MCF 10A (cell line): Measurements from ENCODE around the gene CYSLTR1. TPM values are rescaled to one million over a fixed set of nuclear protein-coding genes. Genes with fewer than 3 reads are reported as not detected.
A peak's percentile ranks its signal among the peaks of the same experiment; 100 is the strongest.

Experiments used
- Bru-seq: library from RNA; stranded (reverse); fragments of 400-500 nt; gene quantifications from one replicate; lab custom pipeline; 2021; lab: Mats Ljungman, UMichigan
- BruChase-seq, 2 experiments: library from RNA; stranded (reverse); fragments of 400-500 nt; gene quantifications; one replicate each; lab custom pipeline; 2021; lab: Mats Ljungman, UMichigan
- BruUV-seq: library from RNA; stranded (reverse); fragments of 400-500 nt; replicated peaks from 2 replicates; lab custom pipeline; 2021; lab: Mats Ljungman, UMichigan
- CTCF ChIA-PET: fragments of 300-600 bp; sonication (Branson Sonifier 250); formaldehyde crosslinking; extraction: SDS; loops from one replicate; lab custom pipeline; 2021; ENCODE audit warnings: antibody characterized with exemption, inconsistent platforms; lab: Yijun Ruan, JAX
- POLR2A ChIA-PET: fragments of 300-600, 350-650 bp; sonication (Branson Sonifier 250); formaldehyde crosslinking; extraction: SDS; loops from one replicate; lab custom pipeline; 2020; ENCODE audit warnings: antibody characterized with exemption, inconsistent platforms; lab: Yijun Ruan, JAX
- DNase-seq: peaks from one replicate; pipeline ENCODE4 v3.0.0-alpha.2; 2018; ENCODE audit not compliant: unreplicated experiment
- H3K27ac Mint-ChIP-seq: one replicate; pipeline ENCODE4 v1.8.0; 2022; ENCODE audit warnings: mild to moderate bottlenecking, low read depth, mixed read lengths; ENCODE audit not compliant: unreplicated experiment
- H3K27me3 Mint-ChIP-seq: one replicate; pipeline ENCODE4 v1.8.0; 2022; ENCODE audit warnings: mixed read lengths; ENCODE audit not compliant: insufficient read depth, unreplicated experiment
- H3K36me3 Mint-ChIP-seq: one replicate; pipeline ENCODE4 v1.8.0; 2022; ENCODE audit warnings: mild to moderate bottlenecking, moderate library complexity, mixed read lengths; ENCODE audit not compliant: insufficient read depth, unreplicated experiment
- H3K4me1 Mint-ChIP-seq: one replicate; pipeline ENCODE4 v1.8.0; 2022; ENCODE audit warnings: mixed read lengths; ENCODE audit not compliant: insufficient read depth, unreplicated experiment
- H3K4me3 Mint-ChIP-seq: one replicate; pipeline ENCODE4 v1.8.0; 2022; ENCODE audit warnings: mild to moderate bottlenecking, moderate library complexity, mixed read lengths; ENCODE audit not compliant: unreplicated experiment
- H3K9me3 Mint-ChIP-seq: one replicate; pipeline ENCODE4 v1.8.0; 2022; ENCODE audit warnings: mixed read lengths; ENCODE audit not compliant: unreplicated experiment
- intact Hi-C: fragments of 100-400 bp; cut with micrococcal nuclease; formaldehyde crosslinking; loops from 2 replicates; pipeline ENCODE4 v1.14.1; 2022
- long read RNA-seq: library from polyadenylated mRNA; stranded (forward); transcript quantifications from one replicate; pipeline ENCODE4 v2.0.0, GENCODE V29; 2022
- total RNA-seq: library from RNA; stranded (reverse); gene quantifications from 2 replicates; pipeline ENCODE4 v1.2.3, GENCODE V29; 2022
- TF ChIP-seq, protein P1 (sequence below): fragments of 200-600 bp; IDR thresholded peaks from one replicate; pipeline ENCODE4 v1.8.0; 2022; ENCODE audit warnings: antibody characterized with exemption, mild to moderate bottlenecking; ENCODE audit not compliant: unreplicated experiment

Gene CYSLTR1, protein sequence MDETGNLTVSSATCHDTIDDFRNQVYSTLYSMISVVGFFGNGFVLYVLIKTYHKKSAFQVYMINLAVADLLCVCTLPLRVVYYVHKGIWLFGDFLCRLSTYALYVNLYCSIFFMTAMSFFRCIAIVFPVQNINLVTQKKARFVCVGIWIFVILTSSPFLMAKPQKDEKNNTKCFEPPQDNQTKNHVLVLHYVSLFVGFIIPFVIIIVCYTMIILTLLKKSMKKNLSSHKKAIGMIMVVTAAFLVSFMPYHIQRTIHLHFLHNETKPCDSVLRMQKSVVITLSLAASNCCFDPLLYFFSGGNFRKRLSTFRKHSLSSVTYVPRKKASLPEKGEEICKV
- total RNA-seq (0.16 TPM in 1 of 2 replicates, not detected in the other), Bru-seq, nascent RNA (not detected), BruChase-seq, experiment 1, labeled RNA remaining after a 6-hour chase (percentile 2 among the genes with signal in this experiment), BruChase-seq, experiment 2, labeled RNA remaining after a 2-hour chase (not detected)
- long read RNA-seq, result 0 reads

DNA sequence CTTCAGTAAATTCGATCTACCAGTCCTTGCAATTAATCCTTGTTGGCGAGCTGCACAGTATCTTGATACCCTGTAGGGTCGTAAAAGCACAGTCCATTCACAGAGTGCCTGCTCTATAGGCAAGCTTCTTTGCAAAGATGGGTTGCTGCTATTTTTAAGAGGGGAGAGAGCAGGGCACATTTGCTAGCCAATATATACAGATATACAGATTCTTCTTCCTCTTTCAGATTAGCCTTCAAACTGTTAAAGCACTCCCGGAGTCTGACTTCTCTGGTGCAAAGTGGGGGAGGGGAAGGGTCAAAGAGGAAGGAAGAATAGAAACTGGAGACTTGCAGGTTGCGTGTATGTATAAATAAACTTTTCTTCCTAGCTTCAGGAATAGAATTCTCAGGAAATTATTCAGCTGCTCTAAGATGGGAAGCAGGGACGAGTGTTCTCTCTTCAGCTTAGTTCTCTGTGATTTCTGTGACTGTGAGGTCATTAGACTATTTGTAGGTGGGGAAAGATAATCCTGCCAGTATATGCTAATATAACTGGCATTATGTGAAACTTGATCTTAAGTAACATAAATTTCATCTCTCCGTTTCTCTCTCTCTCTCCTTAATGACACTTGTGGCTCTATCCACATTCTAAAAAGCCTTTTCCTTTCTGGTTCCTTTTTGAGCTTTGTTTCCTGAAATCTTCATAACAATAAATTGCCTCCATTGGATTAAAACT lies at the start of gene CYSLTR1:
CYSLTR1 (minus strand) TSS at position 242 of the 717 bp plus-strand sequence. CDS start 53,865 bp downstream, outside the sequence.
- intact Hi-C loops, result no loop called here
- TF ChIP-seq, protein P1, sequence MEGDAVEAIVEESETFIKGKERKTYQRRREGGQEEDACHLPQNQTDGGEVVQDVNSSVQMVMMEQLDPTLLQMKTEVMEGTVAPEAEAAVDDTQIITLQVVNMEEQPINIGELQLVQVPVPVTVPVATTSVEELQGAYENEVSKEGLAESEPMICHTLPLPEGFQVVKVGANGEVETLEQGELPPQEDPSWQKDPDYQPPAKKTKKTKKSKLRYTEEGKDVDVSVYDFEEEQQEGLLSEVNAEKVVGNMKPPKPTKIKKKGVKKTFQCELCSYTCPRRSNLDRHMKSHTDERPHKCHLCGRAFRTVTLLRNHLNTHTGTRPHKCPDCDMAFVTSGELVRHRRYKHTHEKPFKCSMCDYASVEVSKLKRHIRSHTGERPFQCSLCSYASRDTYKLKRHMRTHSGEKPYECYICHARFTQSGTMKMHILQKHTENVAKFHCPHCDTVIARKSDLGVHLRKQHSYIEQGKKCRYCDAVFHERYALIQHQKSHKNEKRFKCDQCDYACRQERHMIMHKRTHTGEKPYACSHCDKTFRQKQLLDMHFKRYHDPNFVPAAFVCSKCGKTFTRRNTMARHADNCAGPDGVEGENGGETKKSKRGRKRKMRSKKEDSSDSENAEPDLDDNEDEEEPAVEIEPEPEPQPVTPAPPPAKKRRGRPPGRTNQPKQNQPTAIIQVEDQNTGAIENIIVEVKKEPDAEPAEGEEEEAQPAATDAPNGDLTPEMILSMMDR, result no peak
- Mint-ChIP-seq H3K27ac (no peak within 1 kb of the TSS), H3K4me3 (no peak within 1 kb of the TSS), H3K9me3 (peaks cover 9% of the 10 kb centered on the region), H3K36me3 (peaks cover 6% of the 10 kb centered on the region), H3K4me1 (peaks cover 10% of the 10 kb centered on the region), H3K27me3 (no peaks in the 10 kb centered on the region)
- DNase-seq, result no peak
- BruUV-seq, result no TSS peak
- ChIA-PET CTCF (no interaction called here), POLR2A (interaction anchor here (0.6 kb wide), 1 partner anchor 86 kb away, joined by 3 read pairs; no protein-coding TSS in a partner anchor)

DNA sequence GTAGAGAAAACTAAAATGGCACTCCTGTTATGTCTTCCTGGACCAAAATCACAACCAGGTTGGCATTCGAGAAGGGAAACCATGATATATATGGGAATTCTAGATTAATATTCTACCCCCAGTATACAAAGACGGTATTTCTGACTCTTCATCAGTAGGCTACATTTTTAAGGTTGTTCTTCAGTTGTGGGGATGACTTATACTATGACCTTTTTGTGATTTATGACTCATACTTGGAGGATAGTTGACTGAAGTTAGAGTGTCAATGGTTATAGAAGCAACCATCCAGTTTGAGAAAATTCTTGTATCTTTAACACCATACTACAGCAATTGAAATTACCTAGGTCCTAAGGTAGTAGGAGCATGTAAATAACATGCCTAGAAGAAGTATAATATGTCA lies 49.8 kb upstream of the CYSLTR1 start:
- H3K27me3 Mint-ChIP-seq, result no peaks in the 10 kb centered on the region
- BruUV-seq, result no TSS peak
- H3K27ac Mint-ChIP-seq, result no peak overlapping the region
- intact Hi-C loops, result no loop called here
- ChIA-PET POLR2A (no interaction called here), CTCF (no interaction called here)
- no peak for DNase-seq
- H3K36me3 Mint-ChIP-seq, result no peaks in the 10 kb centered on the region
- H3K4me3 Mint-ChIP-seq, result no peak overlapping the region
- no peaks in the 10 kb centered on the region for H3K4me1 Mint-ChIP-seq
- H3K9me3 Mint-ChIP-seq, result peaks cover 9% of the 10 kb centered on the region
- TF ChIP-seq, protein P1, result no peak

DNA sequence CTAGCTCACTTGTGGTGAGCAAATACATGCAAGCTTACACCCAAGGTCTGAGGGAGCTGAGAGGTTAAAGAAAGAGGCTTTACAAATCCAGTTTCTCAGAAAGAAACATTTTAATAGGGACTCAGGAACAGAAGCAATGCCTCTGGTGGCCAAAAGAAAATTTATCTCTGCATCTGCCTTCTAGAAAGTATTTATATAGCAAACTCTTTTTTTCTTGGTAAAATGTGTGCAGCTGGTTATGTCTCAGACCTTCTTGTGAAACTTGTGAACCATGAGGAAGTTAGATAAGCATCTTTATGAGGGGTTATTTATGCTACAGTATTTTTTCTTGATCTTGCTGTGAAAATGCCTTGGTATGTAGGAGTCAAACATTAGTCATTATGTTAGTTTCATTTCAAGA lies 48.5 kb upstream of the CYSLTR1 start:
- POLR2A ChIA-PET, result no interaction called here
- no peaks in the 10 kb centered on the region for H3K4me1 Mint-ChIP-seq
- DNase-seq, result no peak
- intact Hi-C loops, result no loop called here
- no peak overlapping the region for H3K4me3 Mint-ChIP-seq
- H3K36me3 Mint-ChIP-seq, result no peaks in the 10 kb centered on the region
- peaks cover 21% of the 10 kb centered on the region for H3K9me3 Mint-ChIP-seq
- BruUV-seq, result no TSS peak
- no peaks in the 10 kb centered on the region for H3K27me3 Mint-ChIP-seq
- TF ChIP-seq, protein P1, result no peak
- H3K27ac Mint-ChIP-seq, result peak overlapping the region; percentile 27
- CTCF ChIA-PET, result no interaction called here

DNA sequence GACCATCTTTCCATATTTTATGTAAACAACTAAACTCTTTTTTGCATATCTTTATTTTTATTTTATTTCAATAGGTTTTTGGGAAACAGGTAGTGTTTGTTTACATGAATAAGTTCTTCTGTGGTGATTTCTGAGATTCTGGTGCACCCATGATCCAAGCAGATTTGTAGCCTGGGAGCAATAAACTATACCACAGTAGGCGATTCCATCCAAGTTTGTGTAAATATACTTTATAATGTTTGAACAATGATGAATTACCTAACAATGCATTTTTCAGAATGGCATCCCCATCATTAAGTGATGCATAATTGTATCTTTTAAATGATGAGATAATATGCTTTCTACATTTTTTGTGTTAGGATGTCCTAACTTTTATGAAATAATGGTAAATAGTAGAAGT lies 39.2 kb upstream of the CYSLTR1 start:
- peaks cover 12% of the 10 kb centered on the region for H3K9me3 Mint-ChIP-seq
- H3K4me3 Mint-ChIP-seq, result no peak overlapping the region
- ChIA-PET CTCF (no interaction called here), POLR2A (no interaction called here)
- H3K36me3 Mint-ChIP-seq, result no peaks in the 10 kb centered on the region
- no peaks in the 10 kb centered on the region for H3K4me1 Mint-ChIP-seq
- intact Hi-C loops, result no loop called here
- no TSS peak for BruUV-seq
- no peaks in the 10 kb centered on the region for H3K27me3 Mint-ChIP-seq
- DNase-seq, result no peak
- H3K27ac Mint-ChIP-seq, result no peak overlapping the region
- TF ChIP-seq, protein P1, result no peak
